ENCODE measurements around the gene HSP90AB1. TPM values are rescaled to one million over a fixed set of nuclear protein-coding genes. Genes with fewer than 3 reads are reported as not detected.

HSP90AB1 gene
- total RNA-seq, 4 donors from 2014 or later: 336 to 897 (median 564) TPM

GRCh38 chr6:44235891-44236516 is 10.9 kb upstream of the HSP90AB1 start:
- Histone ChIP-seq H3K4me1 (peaks cover 16 to 35% of the 10 kb centered on the region in 2 donors), H3K27me3 (no peaks in the 10 kb centered on the region), H3K27ac (peak overlapping the region; percentile 97 to 99), H3K36me3 (no peaks in the 10 kb centered on the region), H3K9me3 (no peaks in the 10 kb centered on the region), H3K4me3 (no peak overlapping the region)
- TF ChIP-seq POLR2A (IDR thresholded peaks at IDR 0.05) (no peak), CTCF (IDR thresholded peaks at IDR 0.05) (no peak)
- DNase-seq: no peak
- intact Hi-C loops (cut with DNase I; ENCODE audit: low total_unique reads): loop anchor here (10.0 kb wide), 1 partner anchor 61 kb away; no protein-coding TSS in a partner anchor

- Histone ChIP-seq H3K27ac (peak overlapping the region; percentile 97 to 99), H3K4me3 (peak overlapping the region; percentile 57 to 71), H3K4me1 (peaks cover 16 to 35% of the 10 kb centered on the region in 2 donors), H3K36me3 (no peaks in the 10 kb centered on the region), H3K9me3 (no peaks in the 10 kb centered on the region), H3K27me3 (no peaks in the 10 kb centered on the region)
- peak; percentile 84 to 95 for DNase-seq
- TF ChIP-seq CTCF (IDR thresholded peaks at IDR 0.05): peak in 1 of 4 experiments; percentile 3
- TF ChIP-seq POLR2A (IDR thresholded peaks at IDR 0.05): peak in 1 of 2 donors; percentile 80
- intact Hi-C loops (cut with DNase I; ENCODE audit: low total_unique reads): loop anchor here (10.0 kb wide), 1 partner anchor 62 kb away; no protein-coding TSS in a partner anchor
Measured at GRCh38 chr6:44237021-44237812, 9.7 kb upstream of the HSP90AB1 start.

GRCh38 chr6:44237813-44238433 is 9.0 kb upstream of the HSP90AB1 start:
- peaks cover 16 to 35% of the 10 kb centered on the region in 2 donors for H3K4me1 ChIP-seq
- H3K27me3 ChIP-seq: no peaks in the 10 kb centered on the region
- TF ChIP-seq POLR2A (IDR thresholded peaks at IDR 0.05) (peak; percentile 6 to 50), CTCF (IDR thresholded peaks at IDR 0.05) (peak; percentile 92 to 99 (median 97))
- intact Hi-C loops (cut with DNase I; ENCODE audit: low total_unique reads): loop anchor here (10.0 kb wide), 1 partner anchor 63 kb away; no protein-coding TSS in a partner anchor
- peak overlapping the region; percentile 97 to 99 for H3K27ac ChIP-seq
- H3K9me3 ChIP-seq: no peaks in the 10 kb centered on the region
- peak overlapping the region; percentile 57 to 71 for H3K4me3 ChIP-seq
- peak; percentile 79 to 85 for DNase-seq
- H3K36me3 ChIP-seq: no peaks in the 10 kb centered on the region

GRCh38 chr6:44238687-44239350 is 8.1 kb upstream of the HSP90AB1 start:
- H3K27me3 ChIP-seq: no peaks in the 10 kb centered on the region
- H3K27ac ChIP-seq: peak overlapping the region; percentile 97 to 99
- no peaks in the 10 kb centered on the region for H3K36me3 ChIP-seq
- intact Hi-C loops (cut with DNase I; ENCODE audit: low total_unique reads): loop anchor here (10.0 kb wide), 1 partner anchor 64 kb away; no protein-coding TSS in a partner anchor
- no peak overlapping the region for H3K4me3 ChIP-seq
- H3K4me1 ChIP-seq: peaks cover 16 to 31% of the 10 kb centered on the region in 2 donors
- no peaks in the 10 kb centered on the region for H3K9me3 ChIP-seq
- TF ChIP-seq CTCF (IDR thresholded peaks at IDR 0.05): no peak
- TF ChIP-seq POLR2A (IDR thresholded peaks at IDR 0.05): no peak
- DNase-seq: no peak
